Mammary epithelial cell (primary cell): ENCODE measurements around the gene UMODL1.

Source experiments
- EZH2 ChIP-seq: IDR thresholded peaks from 2 replicates; pipeline ENCODE4 v1.6.1; 2012; ENCODE audit warnings: low read length, inconsistent platforms, borderline replicate concordance
- TF ChIP-seq, protein P1 (sequence below), 2 donors: IDR thresholded peaks in 1 of 2; conservative IDR thresholded peaks in 1 of 2; 2 replicates each; pipeline ENCODE4 v1.5.1; 2011 to 2012; ENCODE audit warnings: inconsistent platforms in 2 of 2, low read length in 2 of 2, mild to moderate bottlenecking in 2 of 2, control low read depth in 1 of 2, low read depth in 1 of 2; ENCODE audit not compliant: insufficient read depth in 1 of 2; ENCODE audit errors: extremely low read depth in 1 of 2

DNA sequence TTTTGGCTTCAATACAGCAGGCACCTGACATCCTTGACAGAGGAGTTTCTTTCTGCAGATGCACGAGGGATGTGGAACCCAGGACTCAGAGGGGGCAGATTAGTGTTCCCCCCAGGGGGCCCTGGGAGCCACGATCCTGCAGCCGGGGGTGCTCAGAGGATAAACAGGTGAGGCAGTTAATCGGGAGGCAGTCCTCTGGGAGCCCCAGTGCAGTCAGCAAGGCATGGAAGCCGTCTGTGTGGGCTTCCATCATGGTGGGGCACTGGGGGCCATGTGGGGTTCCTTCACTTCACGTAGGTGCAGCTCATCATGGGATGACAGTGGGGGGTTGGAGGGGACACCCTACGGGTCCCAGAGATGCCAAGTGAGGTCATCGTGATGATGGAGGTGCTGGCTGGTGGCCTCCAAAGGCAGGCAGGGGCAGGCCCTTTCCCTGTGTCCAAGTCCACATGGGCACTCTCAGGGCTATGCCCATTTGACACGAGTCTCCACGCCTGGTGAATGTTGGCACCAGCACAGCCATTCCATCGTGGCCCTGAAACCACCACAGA is 88.5 kb downstream of the UMODL1 start:
- TF ChIP-seq, protein P1, sequence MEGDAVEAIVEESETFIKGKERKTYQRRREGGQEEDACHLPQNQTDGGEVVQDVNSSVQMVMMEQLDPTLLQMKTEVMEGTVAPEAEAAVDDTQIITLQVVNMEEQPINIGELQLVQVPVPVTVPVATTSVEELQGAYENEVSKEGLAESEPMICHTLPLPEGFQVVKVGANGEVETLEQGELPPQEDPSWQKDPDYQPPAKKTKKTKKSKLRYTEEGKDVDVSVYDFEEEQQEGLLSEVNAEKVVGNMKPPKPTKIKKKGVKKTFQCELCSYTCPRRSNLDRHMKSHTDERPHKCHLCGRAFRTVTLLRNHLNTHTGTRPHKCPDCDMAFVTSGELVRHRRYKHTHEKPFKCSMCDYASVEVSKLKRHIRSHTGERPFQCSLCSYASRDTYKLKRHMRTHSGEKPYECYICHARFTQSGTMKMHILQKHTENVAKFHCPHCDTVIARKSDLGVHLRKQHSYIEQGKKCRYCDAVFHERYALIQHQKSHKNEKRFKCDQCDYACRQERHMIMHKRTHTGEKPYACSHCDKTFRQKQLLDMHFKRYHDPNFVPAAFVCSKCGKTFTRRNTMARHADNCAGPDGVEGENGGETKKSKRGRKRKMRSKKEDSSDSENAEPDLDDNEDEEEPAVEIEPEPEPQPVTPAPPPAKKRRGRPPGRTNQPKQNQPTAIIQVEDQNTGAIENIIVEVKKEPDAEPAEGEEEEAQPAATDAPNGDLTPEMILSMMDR (conservative IDR thresholded peaks at IDR 0.05 in 1 of 2, IDR thresholded peaks at IDR 0.05 in 1 of 2; ENCODE audit: extremely low read depth in 1 of 2, insufficient read depth in 1 of 2, low read depth in 1 of 2, low read length in 2 of 2), result no peak
- no peak for TF ChIP-seq EZH2
